Measurements from ENCODE around the gene ZNF619. TPM values are rescaled to one million over a fixed set of nuclear protein-coding genes. Genes with fewer than 3 reads are reported as not detected.

ZNF619 gene
- total and polyA plus RNA-seq, 4 donors = 0.50 to 7.1 (median 3.3) TPM

DNA sequence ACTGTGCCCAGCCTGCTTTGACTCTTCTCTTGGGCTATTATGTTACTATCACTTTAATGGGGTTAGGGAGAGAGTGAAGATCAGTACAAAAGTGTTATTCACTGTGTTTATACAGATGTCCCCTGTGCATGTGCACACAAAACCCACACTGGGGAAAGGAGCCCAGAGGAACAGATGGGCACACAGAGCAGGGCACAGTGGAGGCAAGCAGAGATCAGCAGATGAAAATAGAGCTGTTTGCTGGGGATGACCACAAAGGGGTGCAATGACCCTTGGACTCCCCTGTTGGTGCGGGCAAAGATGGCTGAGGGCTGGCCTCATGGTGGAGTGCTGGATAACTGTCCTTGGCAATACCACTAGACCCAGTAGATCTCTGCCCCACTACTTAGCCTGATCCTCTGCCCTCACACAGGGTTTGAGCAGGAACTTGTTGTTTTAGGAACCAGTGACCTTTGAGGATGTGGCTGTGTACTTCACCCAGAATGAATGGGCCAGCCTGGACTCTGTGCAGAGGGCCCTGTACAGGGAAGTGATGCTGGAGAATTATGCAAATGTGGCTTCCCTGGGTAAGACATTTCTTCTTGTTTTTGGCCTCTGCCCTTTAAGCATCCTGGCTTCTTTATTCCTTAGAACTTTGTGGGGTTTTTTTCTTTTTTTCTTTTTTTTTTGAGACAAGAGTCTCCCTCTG, 34.3 kb downstream of the ZNF619 start:
- Histone ChIP-seq H3K4me1 (ENCODE audit: control insufficient read depth in 1 of 2, insufficient read depth in 2 of 2, low read length in 2 of 2) (no peaks in the 10 kb centered on the region), H3K27me3 (ENCODE audit: control insufficient read depth in 1 of 2, insufficient read depth in 2 of 2, low read length in 1 of 2) (no peaks in the 10 kb centered on the region), H3K27ac (ENCODE audit: low read depth in 1 of 2, low read length in 2 of 2) (no peak overlapping the region), H3K9me3 (ENCODE audit: control insufficient read depth, low read length) (no peaks in the 10 kb centered on the region), H3K4me3 (ENCODE audit: low read length in 2 of 2) (no peak overlapping the region), H3K36me3 (ENCODE audit: control insufficient read depth in 1 of 2, insufficient read depth in 2 of 2, low read length in 1 of 2) (peaks cover 4 to 7% of the 10 kb centered on the region in 2 donors)
- WGBS, 2 donors = 98 to 100% methylated on average over 1 of the region's 1 CpG
- ATAC-seq (ENCODE audit: low FRiP score) (no peak), DNase-seq (no peak)
- intact Hi-C loops (cut with DNase I) = no loop called here

DNA sequence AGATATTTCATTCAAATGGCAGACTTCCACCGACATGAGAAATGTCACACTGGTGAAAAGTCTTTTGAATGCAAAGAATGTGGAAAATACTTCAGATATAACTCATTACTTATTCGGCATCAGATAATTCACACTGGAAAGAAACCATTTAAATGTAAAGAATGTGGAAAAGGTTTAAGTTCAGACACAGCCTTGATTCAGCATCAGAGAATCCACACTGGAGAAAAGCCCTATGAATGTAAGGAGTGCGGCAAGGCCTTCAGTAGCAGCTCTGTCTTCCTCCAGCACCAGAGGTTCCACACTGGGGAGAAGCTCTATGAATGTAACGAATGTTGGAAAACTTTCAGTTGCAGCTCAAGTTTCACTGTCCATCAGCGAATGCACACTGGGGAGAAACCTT, 39.3 kb downstream of the ZNF619 start:
- WGBS, 2 donors = 37 to 59% methylated on average over 5 of the region's 5 CpGs

DNA sequence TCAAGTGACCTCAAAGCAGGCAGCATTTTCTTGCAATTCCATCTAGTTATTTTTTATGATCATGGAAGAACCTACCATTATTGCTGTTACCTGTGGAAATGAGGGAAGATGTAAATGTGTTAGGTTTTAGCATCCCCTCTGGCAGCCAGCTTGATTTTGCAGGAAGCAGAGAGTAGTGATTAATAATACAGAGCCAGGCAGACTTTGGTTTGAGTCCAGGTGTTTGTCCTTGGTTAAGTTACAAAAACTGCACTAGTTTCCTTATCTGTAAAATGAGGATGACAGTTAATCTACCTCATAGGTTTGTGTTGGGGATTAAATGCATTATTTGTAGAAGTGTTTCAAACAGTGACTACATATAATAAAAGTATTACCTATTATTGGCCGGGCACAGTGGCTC, 41.1 kb downstream of the ZNF619 start:
- no peak for DNase-seq
- H3K27ac ChIP-seq (ENCODE audit: low read depth in 1 of 2, low read length in 2 of 2) = no peak overlapping the region
- intact Hi-C loops (cut with DNase I) = no loop called here
- H3K27me3 ChIP-seq (ENCODE audit: control insufficient read depth in 1 of 2, insufficient read depth in 2 of 2, low read length in 1 of 2) = no peaks in the 10 kb centered on the region
- H3K9me3 ChIP-seq (ENCODE audit: control insufficient read depth, low read length) = no peaks in the 10 kb centered on the region
- no peak for ATAC-seq (ENCODE audit: low FRiP score)
- H3K4me1 ChIP-seq (ENCODE audit: control insufficient read depth in 1 of 2, insufficient read depth in 2 of 2, low read length in 2 of 2) = no peaks in the 10 kb centered on the region
- 85 to 91% methylated on average over 1 of the region's 1 CpG for WGBS, 2 donors
- H3K36me3 ChIP-seq (ENCODE audit: control insufficient read depth in 1 of 2, insufficient read depth in 2 of 2, low read length in 1 of 2) = peaks cover 2 to 4% of the 10 kb centered on the region in 2 donors
- H3K4me3 ChIP-seq (ENCODE audit: low read length in 2 of 2) = no peak overlapping the region

More for the DNA sequence above, 39.3 kb downstream of the ZNF619 start:
- no peaks in the 10 kb centered on the region for H3K27me3 ChIP-seq (ENCODE audit: control insufficient read depth in 1 of 2, insufficient read depth in 2 of 2, low read length in 1 of 2)
- no peaks in the 10 kb centered on the region for H3K4me1 ChIP-seq (ENCODE audit: control insufficient read depth in 1 of 2, insufficient read depth in 2 of 2, low read length in 2 of 2)
- H3K9me3 ChIP-seq (ENCODE audit: control insufficient read depth, low read length) = no peaks in the 10 kb centered on the region
- ATAC-seq (ENCODE audit: low FRiP score) (no peak), DNase-seq (no peak)
- peaks cover 7% of the 10 kb centered on the region in 2 donors for H3K36me3 ChIP-seq (ENCODE audit: control insufficient read depth in 1 of 2, insufficient read depth in 2 of 2, low read length in 1 of 2)
- H3K4me3 ChIP-seq (ENCODE audit: low read length in 2 of 2) = no peak overlapping the region
- intact Hi-C loops (cut with DNase I) = no loop called here
- no peak overlapping the region for H3K27ac ChIP-seq (ENCODE audit: low read depth in 1 of 2, low read length in 2 of 2)

DNA sequence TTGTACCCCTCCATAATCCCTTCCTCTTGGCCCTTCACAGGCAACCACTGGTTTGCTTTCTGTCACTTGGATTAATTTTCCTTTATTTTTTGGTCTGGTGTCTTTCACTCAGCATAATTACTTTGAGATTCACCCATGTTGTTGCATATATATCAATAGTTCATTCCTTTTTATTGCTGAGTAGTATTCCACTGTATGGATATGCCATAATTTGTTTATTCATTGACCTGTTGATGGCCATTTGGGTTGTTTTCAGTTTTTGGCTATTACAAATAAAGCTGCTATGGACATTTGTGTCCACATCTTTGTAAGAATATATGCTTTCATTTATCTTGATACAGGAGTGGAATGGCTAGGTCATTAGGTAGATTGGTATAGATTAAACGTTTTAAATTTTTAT, 41.9 kb downstream of the ZNF619 start:
- WGBS, 2 donors = 90 to 93% methylated on average over 1 of the region's 1 CpG
- H3K36me3 ChIP-seq (ENCODE audit: control insufficient read depth in 1 of 2, insufficient read depth in 2 of 2, low read length in 1 of 2) = peaks cover 2 to 4% of the 10 kb centered on the region in 2 donors
- no peak for ATAC-seq (ENCODE audit: low FRiP score)
- no peak for DNase-seq
- intact Hi-C loops (cut with DNase I) = no loop called here
- no peak overlapping the region for H3K27ac ChIP-seq (ENCODE audit: low read depth in 1 of 2, low read length in 2 of 2)
- no peaks in the 10 kb centered on the region for H3K4me1 ChIP-seq (ENCODE audit: control insufficient read depth in 1 of 2, insufficient read depth in 2 of 2, low read length in 2 of 2)
- H3K27me3 ChIP-seq (ENCODE audit: control insufficient read depth in 1 of 2, insufficient read depth in 2 of 2, low read length in 1 of 2) = no peaks in the 10 kb centered on the region
- no peak overlapping the region for H3K4me3 ChIP-seq (ENCODE audit: low read length in 2 of 2)
- H3K9me3 ChIP-seq (ENCODE audit: control insufficient read depth, low read length) = no peaks in the 10 kb centered on the region

DNA sequence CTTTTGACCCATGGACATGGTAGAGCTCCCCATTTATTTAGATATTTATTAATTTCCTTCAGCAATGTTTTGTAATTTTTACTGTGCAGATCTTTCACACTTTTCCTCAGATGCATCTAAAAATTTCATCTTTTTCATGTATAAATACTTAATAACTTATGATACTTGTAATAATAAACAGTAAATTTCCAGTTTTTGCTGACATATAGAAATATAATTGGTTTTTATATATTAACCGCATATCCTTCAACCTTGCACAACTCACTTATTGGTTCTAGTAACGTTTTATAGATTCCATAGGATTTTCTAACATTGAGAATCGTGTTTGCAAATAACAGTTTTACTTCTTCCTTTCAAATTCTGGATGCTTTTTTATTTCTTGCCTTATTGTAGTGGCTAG, 44.3 kb downstream of the ZNF619 start:
- Histone ChIP-seq H3K9me3 (ENCODE audit: control insufficient read depth, low read length) (no peaks in the 10 kb centered on the region), H3K27me3 (ENCODE audit: control insufficient read depth in 1 of 2, insufficient read depth in 2 of 2, low read length in 1 of 2) (no peaks in the 10 kb centered on the region), H3K4me1 (ENCODE audit: control insufficient read depth in 1 of 2, insufficient read depth in 2 of 2, low read length in 2 of 2) (no peaks in the 10 kb centered on the region), H3K27ac (ENCODE audit: low read depth in 1 of 2, low read length in 2 of 2) (no peak overlapping the region), H3K4me3 (ENCODE audit: low read length in 2 of 2) (no peak overlapping the region), H3K36me3 (ENCODE audit: control insufficient read depth in 1 of 2, insufficient read depth in 2 of 2, low read length in 1 of 2) (peaks cover 0 to 3% of the 10 kb centered on the region in 2 donors)
- WGBS, 2 donors = 73 to 95% methylated on average over 3 of the region's 3 CpGs
- ATAC-seq (ENCODE audit: low FRiP score) (no peak), DNase-seq (no peak)
- intact Hi-C loops (cut with DNase I) = loop anchor here (10.0 kb wide), 3 partner anchors 46 to 1574 kb away; partner anchors contain the start of genes EIF1B (in 1 of the 2), TRAK1 (in 1 of the 2) and ZNF619 (in 1 of the 2)

DNA sequence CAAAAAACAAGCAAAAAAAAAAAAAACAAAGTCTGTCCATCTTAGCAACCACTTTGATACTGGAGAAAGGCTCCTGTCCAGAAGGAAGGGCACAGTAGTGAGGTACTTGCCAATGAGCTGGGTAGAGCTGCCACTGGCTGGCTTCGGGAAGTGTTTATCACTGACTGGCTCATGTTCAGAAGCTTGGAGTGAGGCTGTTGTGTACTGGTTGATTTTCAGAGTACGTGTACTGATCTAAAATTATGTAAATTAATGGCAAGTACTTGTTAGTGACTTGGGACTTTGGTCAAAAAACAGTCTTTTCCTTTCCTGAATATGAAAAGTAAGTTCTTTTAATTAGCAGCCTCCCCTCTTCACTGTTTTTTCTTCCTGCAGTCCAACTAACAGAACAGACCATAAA, 46.9 kb downstream of the ZNF619 start:
- Histone ChIP-seq H3K4me1 (ENCODE audit: control insufficient read depth in 1 of 2, insufficient read depth in 2 of 2, low read length in 2 of 2) (no peaks in the 10 kb centered on the region), H3K4me3 (ENCODE audit: low read length in 2 of 2) (no peak overlapping the region), H3K27ac (ENCODE audit: low read depth in 1 of 2, low read length in 2 of 2) (peak overlapping the region in 1 of 2 donors; percentile 70), H3K36me3 (ENCODE audit: control insufficient read depth in 1 of 2, insufficient read depth in 2 of 2, low read length in 1 of 2) (no peaks in the 10 kb centered on the region), H3K27me3 (ENCODE audit: control insufficient read depth in 1 of 2, insufficient read depth in 2 of 2, low read length in 1 of 2) (no peaks in the 10 kb centered on the region), H3K9me3 (ENCODE audit: control insufficient read depth, low read length) (no peaks in the 10 kb centered on the region)
- WGBS, 2 donors = 25% methylated on average over 2 of the region's 2 CpGs
- intact Hi-C loops (cut with DNase I) = loop anchor here (1.0 to 10.0 kb wide), 5 partner anchors 15 to 1571 kb away; partner anchors contain the start of genes EIF1B (in 1 of the 2), RPL14 (in 1 of the 2), TRAK1 (in 1 of the 2) and ZNF619 (in 1 of the 2)
- ATAC-seq (ENCODE audit: low FRiP score) = no peak
- no peak for DNase-seq

DNA sequence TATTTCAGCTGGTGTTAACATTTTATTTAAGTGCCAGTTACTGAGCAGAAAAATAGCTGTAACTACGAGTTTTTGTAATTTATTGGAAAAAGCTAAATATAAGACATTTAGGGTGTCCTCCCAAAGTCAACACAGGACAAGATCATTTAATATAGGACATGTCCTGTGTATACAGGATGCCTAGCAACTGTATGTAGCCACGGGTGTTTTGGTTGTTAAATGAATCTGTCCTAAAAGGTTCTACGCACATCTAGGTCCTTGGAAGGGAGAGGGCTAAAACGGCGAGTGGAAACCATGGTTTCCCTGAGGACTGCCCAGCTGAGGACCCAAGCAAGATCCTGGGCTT, 47.3 kb downstream of the ZNF619 start:
- 16 to 18% methylated on average over 5 of the region's 5 CpGs for WGBS, 2 donors

DNA sequence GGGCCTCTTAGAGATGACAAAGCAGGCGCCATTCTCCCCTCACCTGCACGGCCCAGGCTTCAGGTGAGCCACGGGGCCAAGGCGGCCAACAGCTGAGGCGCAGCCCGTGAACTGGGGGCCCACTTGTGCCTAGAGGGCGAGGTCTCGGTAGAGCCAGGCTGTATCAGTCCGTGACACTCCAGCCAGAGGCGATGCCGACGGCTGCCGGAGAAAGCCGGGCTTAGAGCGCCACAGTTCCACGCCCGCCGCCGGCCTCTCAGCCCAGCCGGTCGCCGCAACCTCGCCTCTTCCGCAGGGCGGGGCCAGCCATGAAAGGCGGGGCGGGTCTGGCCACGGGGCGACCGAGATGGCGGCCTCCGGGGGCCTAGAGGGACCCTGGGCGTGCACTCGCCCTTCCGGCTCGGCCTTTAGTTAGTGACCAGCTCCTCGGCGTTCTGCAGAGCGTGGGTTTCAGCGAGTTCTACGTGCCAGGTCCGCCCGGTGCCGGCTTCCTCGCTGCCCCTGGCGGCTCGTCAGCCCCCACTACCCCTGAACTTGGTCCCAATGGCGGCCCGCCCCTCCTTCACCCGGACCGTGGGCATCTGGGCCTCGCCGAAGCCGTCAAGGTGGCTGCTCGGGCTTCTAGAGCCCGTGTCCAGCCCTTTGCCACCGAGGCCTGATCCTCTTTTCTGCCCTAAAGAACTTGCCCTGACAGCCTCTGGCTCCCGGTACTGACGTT, 47.8 kb downstream of the ZNF619 start, which contains the start of gene ZNF621:
Gene ZNF621 (plus strand): TSS at position 393 of the 718 bp plus-strand sequence. CDS start 881 bp downstream, outside the sequence.
- intact Hi-C loops (cut with DNase I) = loop anchor here (1.0 to 10.0 kb wide), 4 partner anchors 50 to 1570 kb away; partner anchors contain the start of genes EIF1B (in 1 of the 2), RPL14 (in 1 of the 2), TRAK1 (in 1 of the 2) and ZNF619 (in 1 of the 2)

More for the DNA sequence above, 47.3 kb downstream of the ZNF619 start:
- intact Hi-C loops (cut with DNase I) = loop anchor here (1.0 to 10.0 kb wide), 4 partner anchors 49 to 1571 kb away; partner anchors contain the start of genes EIF1B (in 1 of the 2), RPL14 (in 1 of the 2), TRAK1 (in 1 of the 2) and ZNF619 (in 1 of the 2)
- Histone ChIP-seq H3K9me3 (ENCODE audit: control insufficient read depth, low read length) (no peaks in the 10 kb centered on the region), H3K4me1 (ENCODE audit: control insufficient read depth in 1 of 2, insufficient read depth in 2 of 2, low read length in 2 of 2) (no peaks in the 10 kb centered on the region), H3K27ac (ENCODE audit: low read depth in 1 of 2, low read length in 2 of 2) (peak overlapping the region; percentile 3 to 81), H3K4me3 (ENCODE audit: low read length in 2 of 2) (peak overlapping the region; percentile 44), H3K27me3 (ENCODE audit: control insufficient read depth in 1 of 2, insufficient read depth in 2 of 2, low read length in 1 of 2) (no peaks in the 10 kb centered on the region), H3K36me3 (ENCODE audit: control insufficient read depth in 1 of 2, insufficient read depth in 2 of 2, low read length in 1 of 2) (peaks cover 0 to 3% of the 10 kb centered on the region in 2 donors)
- ATAC-seq (ENCODE audit: low FRiP score) (peak; percentile 34), DNase-seq (no peak)

More for the DNA sequence above, 47.8 kb downstream of the ZNF619 start, which contains the start of gene ZNF621:
- DNase-seq = peak; percentile 95 to 97
- no peaks in the 10 kb centered on the region for H3K9me3 ChIP-seq (ENCODE audit: control insufficient read depth, low read length)
- H3K36me3 ChIP-seq (ENCODE audit: control insufficient read depth in 1 of 2, insufficient read depth in 2 of 2, low read length in 1 of 2) = peaks cover 0 to 6% of the 10 kb centered on the region in 2 donors
- H3K27ac ChIP-seq (ENCODE audit: low read depth in 1 of 2, low read length in 2 of 2) = peak within 1 kb of the TSS; percentile 3 to 81
- H3K4me1 ChIP-seq (ENCODE audit: control insufficient read depth in 1 of 2, insufficient read depth in 2 of 2, low read length in 2 of 2) = no peaks in the 10 kb centered on the region
- H3K4me3 ChIP-seq (ENCODE audit: low read length in 2 of 2) = peak within 1 kb of the TSS; percentile 44 to 68
- WGBS, 2 donors = 0% methylated on average over 52 to 59 of the region's 59 CpGs
- peak; percentile 99 for ATAC-seq (ENCODE audit: low FRiP score)
- no peaks in the 10 kb centered on the region for H3K27me3 ChIP-seq (ENCODE audit: control insufficient read depth in 1 of 2, insufficient read depth in 2 of 2, low read length in 1 of 2)

Measured in aorta (tissue), 5 donors.